GM23248 (cell line): Measurements from ENCODE around the gene EGF.

ENCODE experiments used
- EZH2 ChIP-seq: fragments of 200-600 bp; sonication (generic); IDR thresholded peaks from 2 replicates; pipeline ENCODE4 v1.6.1; 2018; ENCODE audit warnings: antibody characterized with exemption, mild to moderate bottlenecking; ENCODE audit not compliant: insufficient read depth, poor library complexity, severe bottlenecking
- EZH2phosphoT487 ChIP-seq: fragments of 200-600 bp; sonication (generic); IDR thresholded peaks from 2 replicates; pipeline ENCODE4 v1.6.1; 2018; ENCODE audit warnings: antibody characterized with exemption, moderate library complexity, mild to moderate bottlenecking, low read depth; ENCODE audit not compliant: insufficient read depth

- TF ChIP-seq EZH2phosphoT487 (no peak), EZH2 (no peak)
These were observed 94.5 kb downstream of the EGF start for GRCh38 chr4:110007217-110007616.
